IMR-90 (cell line): ENCODE data around the gene OR13A1. TPM values are rescaled to one million over a fixed set of nuclear protein-coding genes. Genes with fewer than 3 reads are reported as not detected.
"Not testable (repeated sequence)": the region's sequence is repeated elsewhere in the genome, so short reads cannot be mapped to it uniquely, and the experiment has no call there.

Experiments used
- ATAC-seq: fragments of 200-7000 bp; cut with Tn5 transposase; 2 replicates; pipeline ENCODE4 v1.9.1; 2020; ENCODE audit warnings: low read depth, mild to moderate bottlenecking, moderate library complexity
- BruUV-seq: library from RNA; stranded (reverse); fragments of 400-500 nt; replicated peaks from 2 replicates; lab custom pipeline; 2021; lab: Mats Ljungman, UMichigan
- CTCF ChIA-PET: fragments of 300-600 bp; formaldehyde crosslinking; extraction: SDS; loops from one replicate; lab custom pipeline; 2021; ENCODE audit warnings: antibody characterized with exemption; lab: Yijun Ruan, JAX
- POLR2A ChIA-PET: fragments of 300-600 bp; sonication (Branson Sonifier 250); formaldehyde crosslinking; loops from one replicate; lab custom pipeline; 2022; ENCODE audit warnings: antibody characterized with exemption; ENCODE audit not compliant: unreplicated experiment; lab: Charles Lee
- DNase-seq: peaks from one replicate; pipeline ENCODE4 v3.0.0; 2013
- H2AFZ ChIP-seq: replicated peaks from 2 replicates; pipeline ENCODE3; 2013; ENCODE audit warnings: low read length, mild to moderate bottlenecking; ENCODE audit not compliant: poor library complexity
- H2AK5ac ChIP-seq: 2 replicates; pipeline ENCODE4 v1.6.1; 2013; ENCODE audit warnings: low read depth, low read length, inconsistent platforms
- H2AK9ac ChIP-seq: replicated peaks from 2 replicates; pipeline ENCODE3; 2013; ENCODE audit warnings: mild to moderate bottlenecking, low read depth, low read length, moderate library complexity; ENCODE audit not compliant: poor library complexity
- H2BK120ac ChIP-seq: 2 replicates; pipeline ENCODE4 v1.6.1; 2013; ENCODE audit warnings: low read depth, low read length, inconsistent platforms
- H2BK15ac ChIP-seq: 3 replicates; pipeline ENCODE4 v1.6.1; 2013; ENCODE audit warnings: low read depth, low read length, inconsistent platforms
- H2BK20ac ChIP-seq: 2 replicates; pipeline ENCODE4 v1.6.1; 2013; ENCODE audit warnings: low read depth, mild to moderate bottlenecking, inconsistent platforms, low read length, moderate library complexity
- H2BK5ac ChIP-seq: 2 replicates; pipeline ENCODE4 v1.6.1; 2013; ENCODE audit warnings: mild to moderate bottlenecking, low read depth, low read length, inconsistent platforms; ENCODE audit not compliant: poor library complexity, severe bottlenecking
- H3K14ac ChIP-seq: replicated peaks from 2 replicates; pipeline ENCODE4 v1.6.1; 2013; ENCODE audit warnings: low read depth, low read length, inconsistent platforms
- H3K18ac ChIP-seq: 2 replicates; pipeline ENCODE4 v1.6.1; 2013; ENCODE audit warnings: low read depth, low read length, control low read depth
- H3K23ac ChIP-seq: 2 replicates; pipeline ENCODE4 v1.6.1; 2013; ENCODE audit warnings: low read depth, low read length, inconsistent platforms
- H3K27ac ChIP-seq: 2 replicates; pipeline ENCODE4 v1.5.1; 2013; ENCODE audit warnings: mild to moderate bottlenecking, control low read depth, low read length; ENCODE audit not compliant: insufficient read depth
- H3K27me3 ChIP-seq: 2 replicates; pipeline ENCODE4 v1.6.1; 2013; ENCODE audit warnings: low read length; ENCODE audit not compliant: control insufficient read depth, insufficient read depth
- H3K36me3 ChIP-seq: 2 replicates; pipeline ENCODE4 v1.6.1; 2013; ENCODE audit warnings: low read length, mixed read lengths; ENCODE audit not compliant: control insufficient read depth, insufficient read depth
- H3K4ac ChIP-seq: 2 replicates; pipeline ENCODE4 v1.6.1; 2013; ENCODE audit warnings: low read depth, low read length, inconsistent platforms
- H3K4me1 ChIP-seq: 2 replicates; pipeline ENCODE4 v1.6.1; 2013; ENCODE audit warnings: low read length, mixed read lengths; ENCODE audit not compliant: control insufficient read depth, insufficient read depth
- H3K4me2 ChIP-seq: 2 replicates; pipeline ENCODE4 v1.6.1; 2013; ENCODE audit warnings: low read depth, mild to moderate bottlenecking, control low read depth, low read length, moderate library complexity
- H3K4me3 ChIP-seq: 2 replicates; pipeline ENCODE4 v1.5.1; 2013; ENCODE audit warnings: low read depth, mild to moderate bottlenecking, control low read depth, low read length, moderate library complexity; ENCODE audit not compliant: insufficient read depth
- H3K56ac ChIP-seq: 2 replicates; pipeline ENCODE4 v1.6.1; 2013; ENCODE audit warnings: low read length, inconsistent platforms; ENCODE audit not compliant: insufficient read depth; ENCODE audit errors: extremely low read depth
- H3K79me1 ChIP-seq, 2 experiments: 2 replicates each; pipeline ENCODE4 v1.6.1; 2013; ENCODE audit warnings: low read length in 2 of 2, inconsistent platforms in 1 of 2, low read depth in 1 of 2
- H3K9ac ChIP-seq: 2 replicates; pipeline ENCODE4 v1.6.1; 2013; ENCODE audit warnings: low read depth, low read length, control low read depth
- H3K9me1 ChIP-seq: 2 replicates; pipeline ENCODE4 v1.6.1; 2013; ENCODE audit warnings: low read length, inconsistent platforms; ENCODE audit not compliant: insufficient read depth
- H3K9me3 ChIP-seq: 2 replicates; pipeline ENCODE4 v1.6.1; 2013; ENCODE audit warnings: low read length; ENCODE audit not compliant: control insufficient read depth, insufficient read depth
- H4K20me1 ChIP-seq: 2 replicates; pipeline ENCODE4 v1.6.1; 2013; ENCODE audit warnings: low read length, inconsistent platforms; ENCODE audit not compliant: insufficient read depth
- H4K5ac ChIP-seq: 2 replicates; pipeline ENCODE4 v1.6.1; 2013; ENCODE audit warnings: mild to moderate bottlenecking, low read depth, low read length, control low read depth
- H4K8ac ChIP-seq, 2 experiments: 2 replicates each; pipeline ENCODE4 v1.6.1; 2013; ENCODE audit warnings: low read depth in 2 of 2, low read length in 2 of 2, control low read depth in 1 of 2, inconsistent platforms in 1 of 2
- H4K91ac ChIP-seq: 2 replicates; pipeline ENCODE4 v1.6.1; 2013; ENCODE audit warnings: low read depth, low read length, inconsistent platforms; ENCODE audit not compliant: insufficient read depth
- BHLHE40 ChIP-seq: fragments of 150-350 bp; IDR thresholded peaks from 2 replicates; pipeline ENCODE4 v1.6.1; 2016; ENCODE audit warnings: mild to moderate bottlenecking, low read depth, low read length
- CEBPB ChIP-seq: IDR thresholded peaks from 2 replicates; pipeline ENCODE4 v1.6.1; 2012; ENCODE audit warnings: low read depth, low read length, improper control_type of control experiment
- FOS ChIP-seq: fragments of 150-350 bp; IDR thresholded peaks from 2 replicates; pipeline ENCODE4 v1.6.1; 2016; ENCODE audit warnings: low read depth, low read length
- NFE2L2 ChIP-seq: fragments of 150-350 bp; IDR thresholded peaks from 2 replicates; pipeline ENCODE4 v1.6.1; 2016; ENCODE audit warnings: low read depth, mild to moderate bottlenecking, low read length
- POLR2A ChIP-seq: IDR thresholded peaks from 2 replicates; pipeline ENCODE4 v1.6.1; 2012; ENCODE audit warnings: mild to moderate bottlenecking, low read depth, low read length
- RAD21 ChIP-seq: IDR thresholded peaks from 2 replicates; pipeline ENCODE4 v1.6.1; 2012; ENCODE audit warnings: low read length, improper control_type of control experiment
- RCOR1 ChIP-seq: IDR thresholded peaks from 2 replicates; pipeline ENCODE4 v1.6.1; 2012; ENCODE audit warnings: mild to moderate bottlenecking, low read length, improper control_type of control experiment; ENCODE audit not compliant: insufficient replicate concordance
- RFX5 ChIP-seq: IDR thresholded peaks from 2 replicates; pipeline ENCODE4 v1.8.0; 2012; ENCODE audit warnings: low read depth, mild to moderate bottlenecking, low read length, moderate library complexity
- whole genome bisulfite sequencing, 2 experiments: methylation state at CpG; one replicate each; pipeline versions ENCODE4 v1.1.5 to v1.1.7; 2013; ENCODE audit warnings: missing lambda C conversion rate in 2 of 2; ENCODE audit not compliant: insufficient read length in 1 of 2; ENCODE audit errors: extremely low coverage in 2 of 2; 5-methylcytosine and 5-hydroxymethylcytosine counted together
- dilution Hi-C: fragments of 300-500 bp; cut with HindIII; formaldehyde crosslinking; loops from one replicate; pipeline ENCODE4 v1.14.3; 2018; ENCODE audit warnings: low sequenced_read_pairs; ENCODE audit not compliant: unreplicated experiment
- in situ Hi-C: fragments of 300-500 bp; cut with MboI; formaldehyde crosslinking; loops from 3 replicates; pipeline ENCODE4 v1.14.3; 2019; ENCODE audit warnings: low sequenced_read_pairs, inconsistent platforms, mixed read lengths
- intact Hi-C: fragments of 100-400 bp; cut with micrococcal nuclease; formaldehyde crosslinking; loops from 2 replicates; pipeline ENCODE4 v1.10.0; 2022
- polyA plus RNA-seq, 3 experiments: library from polyadenylated mRNA; depleted of rRNA; stranded (reverse); fragments of >200 nt; gene quantifications; 2 replicates each; pipeline ENCODE4 v1.2.3, GENCODE V29; 2012; ENCODE audit warnings: low replicate concordance in 1 of 3
- total RNA-seq: library from RNA; depleted of rRNA; stranded (reverse); fragments of >200 nt; gene quantifications from 2 replicates; pipeline ENCODE4 v1.2.3, GENCODE V29; 2012
- TF ChIP-seq, protein P1 (sequence below): conservative IDR thresholded peaks from 2 replicates; pipeline ENCODE4 v1.5.1; 2012; ENCODE audit warnings: mild to moderate bottlenecking, low read depth, low read length, improper control_type of control experiment

The OR13A1 gene
- total and polyA plus RNA-seq, 2 of the 4 experiments (the other 2 are of a cell fraction): not detected

- Histone ChIP-seq H2BK20ac (no peak overlapping the region), H3K18ac (no peak overlapping the region), H3K4me1 (no peaks in the 10 kb centered on the region), H2AK9ac (no peak overlapping the region), H3K23ac (no peak overlapping the region), H3K4ac (no peak overlapping the region), H3K9me3 (no peaks in the 10 kb centered on the region), H3K36me3 (no peaks in the 10 kb centered on the region), H3K27me3 (no peaks in the 10 kb centered on the region), H2BK120ac (no peak overlapping the region), H4K8ac (no peak overlapping the region), H3K9ac (no peak overlapping the region), H3K27ac (no peak overlapping the region), H3K4me2 (no peak overlapping the region), H3K4me3 (no peak overlapping the region), H3K14ac (no peak overlapping the region), H2AK5ac (no peak overlapping the region), H4K91ac (no peak overlapping the region), H2AFZ (no peak overlapping the region), H3K56ac (no peak overlapping the region), H2BK15ac (no peak overlapping the region), H4K5ac (no peak overlapping the region), H3K9me1 (no peaks in the 10 kb centered on the region), H3K79me1 (no peaks in the 10 kb centered on the region), H4K20me1 (no peaks in the 10 kb centered on the region), H2BK5ac (no peak overlapping the region)
- DNase-seq (no peak), ATAC-seq (no peak)
- dilution Hi-C loops: no loop called here
- intact Hi-C loops: no loop called here
- no CpG with 5 or more reads among the region's 1 CpG for WGBS, 2 experiments
- in situ Hi-C loops: no loop called here
- POLR2A ChIA-PET: no interaction called here
- CTCF ChIA-PET: no interaction called here
- BruUV-seq: no TSS peak
- no peak for TF ChIP-seq NFE2L2
- TF ChIP-seq CEBPB: no peak
- no peak for TF ChIP-seq RCOR1
- no peak for TF ChIP-seq RFX5
- TF ChIP-seq POLR2A: no peak
- TF ChIP-seq BHLHE40: no peak
- TF ChIP-seq RAD21: no peak
- TF ChIP-seq, protein P1, sequence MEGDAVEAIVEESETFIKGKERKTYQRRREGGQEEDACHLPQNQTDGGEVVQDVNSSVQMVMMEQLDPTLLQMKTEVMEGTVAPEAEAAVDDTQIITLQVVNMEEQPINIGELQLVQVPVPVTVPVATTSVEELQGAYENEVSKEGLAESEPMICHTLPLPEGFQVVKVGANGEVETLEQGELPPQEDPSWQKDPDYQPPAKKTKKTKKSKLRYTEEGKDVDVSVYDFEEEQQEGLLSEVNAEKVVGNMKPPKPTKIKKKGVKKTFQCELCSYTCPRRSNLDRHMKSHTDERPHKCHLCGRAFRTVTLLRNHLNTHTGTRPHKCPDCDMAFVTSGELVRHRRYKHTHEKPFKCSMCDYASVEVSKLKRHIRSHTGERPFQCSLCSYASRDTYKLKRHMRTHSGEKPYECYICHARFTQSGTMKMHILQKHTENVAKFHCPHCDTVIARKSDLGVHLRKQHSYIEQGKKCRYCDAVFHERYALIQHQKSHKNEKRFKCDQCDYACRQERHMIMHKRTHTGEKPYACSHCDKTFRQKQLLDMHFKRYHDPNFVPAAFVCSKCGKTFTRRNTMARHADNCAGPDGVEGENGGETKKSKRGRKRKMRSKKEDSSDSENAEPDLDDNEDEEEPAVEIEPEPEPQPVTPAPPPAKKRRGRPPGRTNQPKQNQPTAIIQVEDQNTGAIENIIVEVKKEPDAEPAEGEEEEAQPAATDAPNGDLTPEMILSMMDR: no peak
- TF ChIP-seq FOS: no peak
Measured at GRCh38 chr10:45353186-45353585, 37.8 kb upstream of the OR13A1 start.

DNA sequence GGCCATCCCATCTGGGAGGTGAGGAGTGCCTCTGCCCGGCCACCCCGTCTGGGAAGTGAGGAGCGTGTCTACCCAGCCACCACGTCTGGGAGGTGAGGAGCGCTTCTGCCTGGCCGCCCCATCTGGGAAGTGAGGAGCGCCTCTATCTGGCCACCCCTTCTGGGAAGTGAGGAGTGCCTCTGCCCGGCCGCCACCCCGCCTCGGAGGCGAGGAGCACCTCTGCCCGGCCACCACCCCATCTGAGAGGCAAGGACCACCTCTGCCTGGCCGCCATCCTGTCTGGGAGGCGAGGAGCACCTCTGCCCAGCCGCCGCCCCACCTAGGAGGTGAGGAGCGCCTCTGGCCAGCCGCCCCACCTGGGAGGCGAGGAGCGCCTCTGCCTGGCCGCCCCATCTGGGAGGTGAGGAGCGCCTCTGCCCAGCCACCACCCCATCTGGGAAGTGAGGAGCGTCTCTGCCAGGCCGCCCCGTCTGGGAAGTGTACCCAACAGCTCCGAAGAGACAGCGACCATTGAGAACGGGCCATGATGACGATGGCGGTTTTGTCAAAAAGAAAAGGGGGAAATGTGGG, 32.9 kb upstream of the OR13A1 start:
- H3K9me3 ChIP-seq, intact Hi-C loops, H3K9ac ChIP-seq, H4K5ac ChIP-seq, H3K23ac ChIP-seq, H3K4me2 ChIP-seq, H2AK5ac ChIP-seq, H3K36me3 ChIP-seq, H3K4ac ChIP-seq, H2AK9ac ChIP-seq, H3K79me1 ChIP-seq, H2BK15ac ChIP-seq, BruUV-seq, H4K91ac ChIP-seq, H3K9me1 ChIP-seq, H3K56ac ChIP-seq, H3K14ac ChIP-seq, H2AFZ ChIP-seq, CTCF ChIA-PET, H2BK20ac ChIP-seq, dilution Hi-C loops, DNase-seq, H2BK5ac ChIP-seq, ATAC-seq, H3K27ac ChIP-seq, H3K18ac ChIP-seq, H4K20me1 ChIP-seq, H3K4me3 ChIP-seq, H4K8ac ChIP-seq, in situ Hi-C loops, H2BK120ac ChIP-seq, H3K27me3 ChIP-seq, POLR2A ChIA-PET, H3K4me1 ChIP-seq: not testable (repeated sequence)
- no CpG with 5 or more reads among the region's 31 CpGs for whole genome bisulfite sequencing, 2 experiments
